GM19328 (cell line): ENCODE measurements around the gene CYP46A1.

Experiments used
- ATAC-seq: cut with Tn5 transposase; IDR thresholded peaks from one replicate; pipeline ENCODE4 v1.9.1; 2021; ENCODE audit warnings: mild to moderate bottlenecking, moderate library complexity; ENCODE audit not compliant: unreplicated experiment

CYP46A1 gene

DNA sequence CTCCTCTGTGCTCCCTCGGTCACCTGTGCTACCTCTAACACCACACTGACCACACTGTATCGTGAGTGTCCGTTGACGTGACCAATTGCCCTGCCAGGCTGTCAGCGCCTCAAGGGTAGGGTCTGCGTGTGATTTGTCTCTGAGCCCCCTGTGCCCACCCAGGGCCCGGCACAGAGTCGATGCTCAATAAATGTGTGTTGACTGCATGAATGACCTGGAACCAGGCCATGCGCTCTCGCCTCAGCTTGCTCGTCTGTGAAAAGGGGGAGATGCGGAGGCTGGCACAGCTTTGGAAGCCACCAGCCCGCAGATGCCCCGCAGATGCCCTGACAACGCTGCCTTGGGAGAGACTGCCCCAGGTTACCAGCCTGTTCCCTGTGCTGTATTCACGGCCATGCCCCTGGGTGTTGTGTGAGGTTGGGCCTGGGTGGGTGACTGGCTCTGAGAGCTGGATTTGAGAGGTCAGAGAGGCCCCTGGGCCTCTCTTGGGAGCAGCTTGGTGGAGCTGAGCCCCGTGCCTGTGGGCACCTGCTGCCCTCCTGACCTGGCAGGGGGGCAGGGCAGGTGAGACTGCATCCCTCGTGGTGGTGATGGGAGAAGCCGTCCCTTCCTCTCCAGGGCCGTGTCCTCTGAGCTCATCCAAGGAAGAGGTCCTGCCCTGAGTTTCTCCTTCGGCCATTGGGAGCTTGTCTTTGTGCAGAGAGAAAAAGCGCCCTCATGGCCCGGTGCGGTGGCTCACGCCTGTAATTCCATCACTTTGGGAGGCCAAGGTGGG, 43.2 kb downstream of the CYP46A1 start:
- no peak for ATAC-seq

DNA sequence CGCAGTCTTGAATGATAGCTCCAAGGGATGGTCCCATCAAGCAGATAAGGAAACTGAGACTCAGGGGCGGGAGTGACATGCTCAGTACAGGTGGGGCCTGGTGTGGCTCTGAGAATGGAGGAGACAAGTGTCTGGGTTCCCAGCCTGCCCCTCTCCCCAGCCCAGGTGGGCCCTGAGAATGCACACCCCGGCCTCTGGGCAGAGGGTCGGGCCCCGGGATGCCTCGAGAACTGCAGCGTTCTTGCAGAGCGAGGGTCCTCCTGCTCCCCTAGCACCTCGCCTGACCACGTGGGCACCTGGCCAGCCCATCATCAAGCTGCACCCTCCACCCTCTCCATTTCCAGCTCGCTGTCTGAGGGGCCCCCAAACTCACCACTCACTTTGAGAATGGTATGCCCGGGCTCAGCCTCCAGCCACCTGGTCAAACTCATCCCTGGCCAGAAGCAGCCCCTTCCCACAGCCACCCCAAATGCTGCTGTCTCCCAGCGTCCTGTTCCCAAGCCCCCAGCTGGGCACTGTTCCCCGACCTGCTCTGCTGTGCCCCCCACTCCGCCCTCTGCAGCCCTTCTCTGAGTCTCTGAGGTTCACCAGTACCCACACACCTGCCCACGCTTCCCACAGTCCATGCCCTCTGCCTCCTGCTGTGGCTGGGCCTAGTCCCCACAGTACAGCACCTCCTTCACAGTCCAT, 44.3 kb downstream of the CYP46A1 start:
- no peak for ATAC-seq

DNA sequence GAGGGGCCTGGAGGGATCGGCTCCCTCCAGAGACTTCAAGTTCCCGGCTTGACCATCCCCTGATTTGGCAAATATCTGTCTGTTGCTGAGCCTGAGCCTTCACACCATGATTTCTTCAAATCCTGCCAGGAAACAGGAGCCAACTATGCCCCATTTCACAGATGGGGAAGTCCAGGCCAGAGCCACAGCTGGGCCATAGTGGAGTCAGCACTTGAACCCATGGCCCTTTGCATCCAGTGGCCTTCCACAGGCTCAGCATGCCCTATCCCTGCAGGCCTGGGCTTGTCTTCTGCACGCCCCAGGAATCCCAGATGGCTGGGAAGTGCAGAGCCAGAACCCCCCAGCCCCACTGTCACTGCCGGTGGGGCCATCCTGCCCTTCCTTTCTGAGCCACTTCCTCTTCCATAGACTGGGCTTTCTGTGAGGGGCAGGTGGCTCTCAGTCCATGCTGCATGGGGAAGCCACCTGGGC, 44.9 kb downstream of the CYP46A1 start:
- ATAC-seq, result no peak

DNA sequence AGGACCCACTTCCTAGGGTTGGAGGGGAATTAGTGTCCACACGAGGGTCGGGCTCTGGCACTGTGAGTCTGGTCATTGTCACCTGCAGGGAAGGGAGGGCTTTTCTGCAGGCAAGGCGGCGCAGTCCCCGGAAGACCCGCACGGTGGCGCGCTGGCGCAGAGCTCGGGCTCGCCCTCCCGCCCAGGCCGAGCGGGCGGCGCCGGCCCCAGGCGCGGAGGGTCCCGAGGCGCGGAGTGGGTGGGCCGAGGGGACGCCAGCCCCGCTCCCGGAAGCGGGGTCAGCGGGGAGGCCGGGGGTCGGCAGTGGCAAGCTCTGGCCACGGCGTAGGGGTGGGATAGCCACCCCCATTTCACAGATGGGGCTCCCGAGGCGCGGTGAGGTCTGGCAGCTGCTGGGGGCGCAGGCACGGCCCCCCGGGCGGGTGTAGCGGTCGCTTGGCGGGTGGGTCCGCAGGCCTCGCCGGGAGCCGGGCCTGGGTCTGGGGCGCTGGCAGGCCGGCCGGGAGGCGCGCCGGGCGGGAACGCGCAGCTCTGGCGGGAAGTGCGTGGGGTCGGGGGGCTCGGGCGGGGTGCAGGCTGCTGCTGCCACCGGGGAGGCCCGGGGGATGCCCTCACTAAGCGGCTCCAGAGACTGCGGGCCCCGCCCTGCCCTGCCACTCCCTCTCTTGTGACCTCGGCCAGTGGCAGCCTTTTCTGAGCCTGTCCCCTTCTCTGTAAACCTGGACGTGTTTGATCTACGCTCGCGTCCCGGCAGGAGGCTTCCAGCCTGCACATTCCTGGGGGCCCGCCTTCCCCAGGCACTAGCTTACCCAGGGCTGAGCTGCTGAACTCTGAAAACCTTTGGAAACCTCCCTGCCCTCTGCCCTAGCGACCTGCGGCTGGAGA, 46.1 kb downstream of the CYP46A1 start:
- ATAC-seq, result no peak

DNA sequence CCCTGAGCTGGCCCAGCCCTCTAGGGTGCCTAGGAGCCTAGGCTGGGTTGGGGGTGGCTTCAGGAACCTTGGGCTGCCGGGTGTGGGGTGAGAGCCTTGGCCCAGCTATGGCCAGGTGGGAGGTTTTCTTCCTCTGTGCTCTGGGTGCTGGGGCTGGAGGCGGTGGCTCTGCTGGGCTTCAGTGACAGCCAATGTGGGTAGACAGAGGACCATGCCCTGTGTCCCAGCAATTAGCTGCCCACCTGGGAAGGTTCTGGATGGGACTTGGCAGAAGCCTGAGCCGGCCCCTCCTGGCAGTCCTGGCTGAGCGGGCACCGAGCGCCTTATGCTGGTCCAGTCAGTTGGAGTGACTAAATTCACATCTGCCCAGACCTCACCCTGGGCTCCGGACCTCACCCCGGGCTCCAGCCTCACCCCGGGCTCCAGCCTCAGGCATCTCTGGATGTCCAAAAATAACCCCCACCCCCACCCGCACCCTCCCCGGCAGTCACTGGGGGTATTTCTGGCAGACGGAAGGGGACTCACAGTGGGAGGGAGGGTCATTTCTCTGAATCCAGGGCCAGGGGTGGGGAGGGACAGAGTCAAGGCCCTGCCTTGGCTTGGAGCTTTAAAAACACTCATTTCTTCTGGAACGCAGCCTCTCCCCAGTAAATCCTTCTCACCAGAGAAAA, 46.9 kb downstream of the CYP46A1 start:
- ATAC-seq, result no peak

DNA sequence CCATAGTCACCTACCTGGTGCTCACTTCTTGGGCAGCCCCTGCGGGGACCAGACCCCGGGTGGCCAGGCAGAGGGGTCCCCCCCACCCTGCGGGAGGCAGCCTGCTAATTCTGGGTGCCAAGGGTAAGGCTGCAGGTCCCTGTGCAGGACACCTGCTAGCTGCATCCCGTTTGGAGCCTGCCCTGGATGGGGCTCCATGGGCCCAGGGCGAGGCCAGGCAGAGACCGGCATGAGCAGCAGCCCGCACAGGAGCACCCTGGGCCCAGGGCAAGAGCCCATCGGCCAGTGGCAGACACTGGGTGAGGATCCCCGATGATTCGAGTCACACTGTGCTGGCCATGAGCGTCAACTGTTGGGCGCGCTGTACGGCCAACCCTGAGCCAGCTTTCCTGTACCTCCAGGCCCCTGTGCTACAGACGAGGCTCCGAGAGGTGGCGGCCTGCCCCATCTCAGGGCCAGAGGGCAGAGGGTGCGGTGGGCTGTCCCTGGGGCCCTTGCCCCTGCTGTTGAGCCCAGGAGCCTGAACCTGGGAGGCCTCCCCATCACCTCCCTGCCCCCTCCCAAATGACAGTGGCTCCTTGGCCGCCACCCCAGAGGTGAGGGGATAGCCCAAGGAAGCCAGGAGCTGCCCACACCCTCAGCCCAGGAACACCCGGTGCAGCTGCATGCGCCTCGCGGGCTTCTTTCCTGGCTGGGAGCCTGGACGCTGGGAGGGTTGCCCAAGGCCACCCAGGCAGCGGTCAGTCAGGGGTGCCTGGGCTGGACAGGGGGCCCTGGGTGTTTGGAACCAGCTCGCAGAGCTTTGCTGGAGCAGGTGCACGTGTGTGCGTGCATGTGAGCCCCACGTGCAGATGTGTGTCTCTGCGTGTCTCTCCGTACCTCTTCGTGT, 47.7 kb downstream of the CYP46A1 start:
- no peak for ATAC-seq

DNA sequence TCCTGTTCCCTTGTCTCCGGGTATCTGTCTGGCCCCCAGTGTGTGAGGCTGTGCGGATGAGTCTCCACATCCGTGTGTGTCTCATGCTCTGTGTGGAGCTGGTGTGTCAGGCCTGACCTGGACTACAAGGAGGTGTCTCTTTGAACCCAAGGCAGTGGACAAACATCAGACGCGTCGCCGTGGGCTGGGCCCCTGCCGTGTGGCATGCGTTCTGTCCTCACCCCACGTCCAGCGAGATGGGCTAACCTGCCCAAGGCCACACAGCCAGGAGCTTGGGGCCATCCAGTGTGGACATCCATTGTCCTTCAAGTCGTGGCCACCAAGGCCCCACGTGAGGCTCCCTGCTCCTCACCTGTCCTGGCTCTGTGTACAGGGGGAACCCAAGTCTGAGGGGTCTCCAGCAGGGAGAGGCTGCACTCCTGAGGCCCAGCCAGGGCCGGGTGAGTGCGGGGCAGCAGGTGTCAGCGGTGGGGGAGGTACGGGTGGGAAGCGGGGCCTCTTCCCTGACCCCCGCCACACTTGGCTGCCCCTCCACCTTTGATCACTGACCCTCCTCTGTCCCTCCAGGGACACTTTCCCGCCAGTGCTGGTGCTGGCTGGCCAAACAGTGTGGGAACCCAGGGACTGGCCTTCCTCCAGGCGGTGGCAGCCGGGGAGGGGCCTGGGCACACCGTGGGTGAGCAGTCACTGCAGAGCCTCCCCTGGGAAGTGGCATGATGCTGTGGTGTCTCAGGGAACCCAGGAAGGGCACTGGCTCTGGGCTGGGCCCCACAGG, 48.5 kb downstream of the CYP46A1 start:
- ATAC-seq, result no peak

DNA sequence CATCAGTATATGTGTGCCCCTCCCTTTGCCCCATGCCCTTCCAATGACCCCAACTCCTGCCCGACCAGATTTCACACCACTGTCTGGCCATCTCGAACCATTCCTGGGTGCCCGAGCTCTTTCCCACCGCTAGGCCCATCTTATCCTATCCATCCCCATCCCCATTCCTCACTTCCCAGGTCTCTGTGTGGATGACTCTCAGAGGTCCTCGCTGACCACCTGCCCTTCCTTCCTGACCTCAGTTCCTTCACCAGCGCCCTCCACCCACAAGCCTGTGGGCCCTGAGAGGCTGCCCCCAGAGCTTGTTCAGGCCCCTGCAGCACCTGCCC, 49.1 kb downstream of the CYP46A1 start:
- ATAC-seq, result no peak

DNA sequence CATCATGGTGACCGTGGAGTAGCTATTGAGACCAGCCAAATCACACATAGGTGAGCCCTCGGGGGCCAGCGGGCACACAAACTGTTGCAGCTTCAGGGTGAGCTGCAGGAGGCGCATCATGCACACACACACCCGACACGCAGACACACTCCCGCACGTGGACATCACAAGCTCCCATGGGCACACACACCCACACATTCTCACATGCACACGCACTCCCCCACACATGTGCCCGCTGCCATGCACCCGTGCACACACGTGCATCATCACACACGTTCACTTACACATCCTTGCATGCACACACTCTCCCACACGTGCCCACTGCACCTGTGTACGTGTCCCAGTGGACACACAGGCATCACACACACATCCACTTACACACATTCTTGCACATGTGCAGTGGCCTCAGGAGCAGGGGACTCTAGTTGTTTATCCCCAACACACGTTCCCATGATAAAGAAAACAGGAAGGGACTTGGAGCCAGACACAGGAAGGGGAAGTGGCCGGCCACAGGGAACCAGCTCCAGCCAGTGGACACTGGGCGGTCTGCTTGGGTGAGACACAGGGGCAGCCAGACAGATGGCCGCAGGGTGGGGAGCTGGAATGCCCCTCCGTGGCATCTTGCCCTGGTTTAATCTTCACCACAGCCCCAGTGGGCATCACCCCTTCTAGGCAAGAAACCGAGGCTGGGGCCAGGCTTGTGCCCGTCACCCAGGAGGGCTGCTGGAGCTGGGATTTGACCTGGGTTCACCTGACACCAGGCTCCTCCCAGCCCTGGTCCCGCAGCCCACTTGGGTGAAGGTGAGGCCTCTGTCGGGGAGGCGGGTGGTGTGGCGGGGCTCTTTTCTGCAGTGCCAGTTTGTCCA, 49.7 kb downstream of the CYP46A1 start:
- ATAC-seq, result no peak

DNA sequence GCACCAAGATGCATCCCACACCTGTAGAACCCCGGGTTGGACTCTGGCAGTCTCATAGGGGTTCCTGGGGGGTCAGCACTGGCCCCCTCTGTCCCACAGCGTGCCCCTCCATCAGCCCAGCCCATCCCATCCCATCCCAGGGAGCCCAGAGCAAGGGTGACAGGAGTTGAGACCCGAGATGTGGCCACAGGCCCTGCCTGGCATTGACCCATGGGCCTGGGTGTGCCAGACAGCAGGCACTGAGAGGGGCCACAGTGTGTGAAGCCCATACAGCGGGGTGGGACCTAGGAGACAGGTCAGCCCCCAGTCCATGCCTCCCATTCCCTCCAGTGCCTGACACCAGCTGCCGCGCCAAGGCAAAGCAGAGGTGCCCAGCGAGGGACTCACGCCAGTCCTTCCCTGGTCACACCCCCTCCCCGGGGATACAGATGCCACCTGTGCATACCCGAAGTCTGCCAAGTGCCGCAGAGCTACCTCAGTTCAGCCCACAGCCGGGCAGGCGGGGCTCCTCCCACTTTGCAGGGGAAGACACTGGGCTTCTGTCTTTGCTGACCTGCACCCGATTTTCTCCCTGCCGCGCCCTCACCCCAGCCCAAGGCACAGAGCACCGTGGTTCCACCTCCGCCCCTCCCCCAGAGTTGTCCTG, 50.4 kb downstream of the CYP46A1 start:
- ATAC-seq, result no peak

DNA sequence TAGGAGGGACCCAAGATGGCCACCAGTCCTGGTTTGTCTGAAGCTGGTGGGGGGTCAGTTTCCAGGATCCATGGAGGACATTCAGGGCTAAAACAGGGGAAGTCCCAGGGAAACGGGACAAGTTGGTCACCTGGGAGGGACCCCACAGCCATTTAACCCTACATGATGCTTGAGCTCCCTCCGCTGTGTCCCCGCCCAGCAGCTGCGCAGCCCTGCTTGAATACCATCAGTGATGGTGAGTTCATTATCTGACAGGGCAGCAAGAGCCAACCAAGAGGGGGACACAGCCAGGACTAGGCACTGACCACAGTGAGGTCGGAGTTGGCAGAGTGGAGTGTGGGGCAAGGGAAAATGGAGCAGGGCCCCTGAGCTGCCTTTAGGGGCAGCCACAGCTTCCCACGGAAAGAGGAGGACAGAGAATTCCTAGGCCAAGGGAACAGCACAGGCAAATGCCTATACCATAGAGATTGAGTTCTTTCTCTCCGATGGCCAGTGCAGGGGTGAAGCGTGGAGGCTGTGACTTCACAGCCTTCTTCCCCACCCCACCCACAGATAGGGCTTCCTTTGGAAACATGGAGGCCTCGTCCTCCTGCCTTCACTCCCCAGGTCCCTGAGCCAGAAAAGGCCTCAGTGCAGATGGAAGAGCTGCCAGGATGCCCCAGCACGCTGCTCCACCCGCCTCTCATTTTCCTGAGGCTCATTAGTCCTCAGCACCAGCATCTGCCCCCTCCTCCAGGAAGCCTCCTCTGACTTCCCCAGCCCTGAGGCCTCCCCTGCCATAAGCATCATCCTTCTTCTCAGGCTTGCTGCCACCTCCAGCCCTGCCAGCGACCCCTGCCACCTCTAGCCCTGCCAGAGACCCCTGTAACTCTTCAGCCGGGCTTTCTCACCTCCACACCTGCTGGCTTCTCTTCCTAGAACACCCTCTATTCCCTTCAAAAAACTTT, 51.4 kb downstream of the CYP46A1 start:
- no peak for ATAC-seq

DNA sequence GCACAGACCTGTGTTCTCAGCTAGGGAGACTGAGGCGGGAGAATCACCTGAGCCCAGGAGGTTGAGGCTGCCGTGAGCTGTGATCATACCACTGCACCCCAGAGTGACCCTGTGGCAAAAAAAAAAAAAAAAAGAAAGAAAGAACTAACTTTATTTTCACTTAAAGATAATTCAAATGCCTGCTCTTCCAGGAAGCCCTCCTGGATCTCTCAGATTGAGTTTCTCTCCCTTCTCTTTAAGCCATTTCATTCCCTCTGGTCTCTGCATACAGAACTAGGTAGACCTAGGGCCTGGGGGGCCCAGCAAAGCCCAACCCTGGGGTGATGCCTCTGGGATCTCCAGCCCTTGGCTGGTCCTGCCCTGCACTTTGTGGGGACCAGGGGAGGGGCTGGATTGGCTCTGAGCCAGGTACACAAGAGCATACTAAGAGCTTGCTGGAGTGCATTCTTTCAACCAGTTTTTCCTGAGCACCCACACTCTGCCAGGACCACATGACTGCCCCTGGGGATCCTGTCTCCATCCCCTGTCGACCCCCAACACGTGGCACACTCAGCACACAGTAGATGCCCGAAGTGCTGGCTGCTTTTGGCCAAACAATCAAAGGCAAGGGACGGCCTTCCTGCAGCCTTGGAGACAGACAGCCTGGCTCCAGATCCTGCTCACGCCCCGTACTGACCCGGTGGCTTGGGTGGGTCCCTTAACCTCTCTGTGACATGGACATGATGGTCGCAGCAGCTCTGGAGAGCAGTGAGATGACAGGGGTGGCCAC, 52.7 kb downstream of the CYP46A1 start:
- ATAC-seq, result no peak

DNA sequence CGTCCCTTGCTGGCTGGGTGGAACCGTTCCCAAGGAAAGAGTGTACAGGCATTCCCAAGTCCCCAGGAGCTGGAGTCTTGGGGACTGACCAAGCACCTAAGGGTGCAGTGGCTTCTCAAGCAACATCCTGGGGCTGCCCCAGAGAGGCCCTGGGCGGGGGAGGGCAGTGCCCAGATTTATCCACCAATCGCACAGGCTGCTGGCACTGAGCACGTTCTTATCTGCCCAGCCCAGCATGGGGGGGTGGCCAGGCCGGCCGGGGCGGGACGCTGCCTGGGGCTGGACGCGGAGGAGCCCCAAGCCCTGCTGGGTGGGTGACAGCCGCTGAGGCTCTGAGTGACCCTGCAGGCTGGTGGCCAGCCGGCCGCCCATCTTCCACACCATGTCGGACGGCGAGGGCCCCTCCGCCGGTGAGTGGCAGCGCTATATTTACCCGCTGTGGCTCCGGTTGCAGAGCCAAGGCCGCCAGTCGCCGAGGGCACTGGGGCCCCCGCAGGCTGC, 53.4 kb downstream of the CYP46A1 start:
- ATAC-seq, result no peak

DNA sequence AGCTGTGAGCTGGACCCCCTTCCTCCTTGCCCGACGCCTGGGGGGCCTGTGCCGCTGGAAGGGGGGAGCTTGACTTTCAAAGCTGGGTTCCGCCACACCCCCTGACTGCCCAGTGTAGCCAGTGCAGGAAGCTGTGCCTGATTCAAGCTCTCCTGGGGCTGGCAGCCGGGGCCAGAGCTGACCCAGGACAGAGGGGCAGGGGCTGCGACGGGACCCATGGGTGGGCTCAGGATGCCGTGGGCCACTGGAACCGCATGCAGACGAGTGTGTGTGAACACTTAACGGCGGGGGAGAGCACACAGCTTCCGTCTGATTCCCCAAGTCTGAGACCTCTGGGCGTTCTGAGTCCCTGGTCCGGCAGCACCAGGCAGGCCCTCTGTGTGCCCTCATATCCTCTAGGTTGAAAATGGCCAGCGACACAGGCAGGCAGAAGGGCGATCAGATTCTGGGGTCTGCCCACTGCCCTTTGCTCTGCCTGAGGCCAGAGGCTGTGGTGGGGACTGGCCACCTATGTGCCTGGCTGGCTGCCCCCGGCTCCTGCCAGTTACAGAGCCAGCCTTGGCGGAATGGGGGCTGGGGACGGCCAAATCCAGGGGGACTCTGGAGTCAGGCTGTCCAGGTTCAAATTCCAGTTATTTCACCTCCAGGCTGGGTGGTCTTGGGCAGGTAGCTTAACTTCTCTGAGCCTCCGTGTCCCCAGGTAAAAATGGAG, 54.0 kb downstream of the CYP46A1 start:
- no peak for ATAC-seq

DNA sequence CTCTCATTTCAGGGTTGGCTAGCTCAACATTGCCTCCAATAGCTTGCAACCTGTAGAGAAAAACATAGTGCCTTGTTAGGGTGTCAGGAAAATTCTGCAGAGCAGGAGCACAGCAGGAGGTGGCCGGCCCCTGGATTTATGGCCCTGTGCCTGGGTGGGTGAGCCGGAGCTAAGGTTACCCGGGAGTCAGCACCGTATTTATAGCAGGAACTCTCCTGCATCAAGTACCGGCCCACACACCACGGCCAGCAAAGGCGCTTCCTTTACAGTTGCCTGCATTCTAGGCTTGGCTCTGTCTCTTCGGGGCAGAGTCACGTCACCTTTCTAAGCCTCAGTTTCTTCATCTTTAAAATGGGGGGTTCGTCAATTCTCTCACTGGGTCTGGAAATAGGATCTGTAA, 56.3 kb downstream of the CYP46A1 start:
- ATAC-seq, result no peak
